ENCODE measurements around the gene MCAM.

MCAM gene

DNA sequence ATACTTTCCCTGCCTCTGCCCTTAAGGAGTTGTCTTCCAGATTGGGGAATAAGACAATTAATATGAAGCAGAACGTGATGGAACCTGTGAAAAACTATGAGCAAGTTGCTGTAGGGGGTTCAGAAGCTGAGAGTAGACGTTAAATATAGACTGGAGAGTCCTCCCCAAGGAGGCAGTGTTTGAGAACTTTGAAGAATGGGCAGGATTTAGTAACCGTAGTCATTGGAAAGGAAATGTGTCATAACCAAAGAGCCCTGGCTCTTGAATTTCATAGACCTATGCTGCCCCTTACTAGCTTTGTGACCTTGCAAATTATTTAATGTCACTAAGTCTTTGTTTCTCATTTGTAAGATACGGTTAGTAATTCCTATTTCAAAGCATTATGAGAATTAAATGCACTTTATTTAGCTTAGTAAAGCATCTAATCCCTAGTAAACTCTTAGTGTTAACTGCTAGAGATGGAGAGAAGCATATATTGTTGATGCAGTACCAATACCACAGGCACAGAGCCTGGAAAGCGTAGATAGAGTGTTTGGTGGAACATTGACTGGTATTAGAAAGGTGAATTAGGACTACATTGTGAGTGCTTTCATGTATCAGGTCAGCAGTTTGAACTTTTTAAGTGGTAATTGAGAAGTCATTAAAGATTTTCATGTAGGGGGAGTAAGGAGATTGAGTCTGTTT, 54.1 kb downstream of the MCAM start:
- DNase-seq (ENCODE audit: low spot score): no peak

DNA sequence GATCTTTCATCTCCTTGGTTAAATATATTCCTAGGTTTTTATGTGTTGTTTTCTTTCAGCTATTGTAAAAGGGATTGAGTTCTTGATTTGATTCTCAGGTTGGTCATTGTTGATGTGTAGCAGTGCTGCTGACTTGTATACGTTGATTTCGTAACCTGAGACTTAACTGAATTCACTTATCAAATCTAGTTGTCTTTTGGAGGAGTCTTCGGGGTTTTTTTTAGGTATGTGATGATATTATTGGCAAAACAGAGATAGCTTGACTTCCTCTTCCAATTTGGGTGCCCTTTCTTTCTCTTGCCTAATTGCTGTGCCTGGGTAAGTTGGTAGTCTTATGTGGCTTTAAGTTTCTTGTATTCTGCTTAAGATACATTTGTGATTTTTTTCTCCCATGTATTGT, 57.9 kb downstream of the MCAM start:
- DNase-seq (ENCODE audit: low spot score): no peak

Data from SW480 (cell line).